HUDEP-2 (cell line): ENCODE measurements around the gene RPP25L.

ENCODE experiments used
- DNase-seq, 76 experiments: peaks; one replicate each; lab custom pipeline; 2025; ENCODE audit not compliant: unreplicated experiment in 76 of 76; lab: John Stamatoyannopoulos, UW

The RPP25L gene

DNA sequence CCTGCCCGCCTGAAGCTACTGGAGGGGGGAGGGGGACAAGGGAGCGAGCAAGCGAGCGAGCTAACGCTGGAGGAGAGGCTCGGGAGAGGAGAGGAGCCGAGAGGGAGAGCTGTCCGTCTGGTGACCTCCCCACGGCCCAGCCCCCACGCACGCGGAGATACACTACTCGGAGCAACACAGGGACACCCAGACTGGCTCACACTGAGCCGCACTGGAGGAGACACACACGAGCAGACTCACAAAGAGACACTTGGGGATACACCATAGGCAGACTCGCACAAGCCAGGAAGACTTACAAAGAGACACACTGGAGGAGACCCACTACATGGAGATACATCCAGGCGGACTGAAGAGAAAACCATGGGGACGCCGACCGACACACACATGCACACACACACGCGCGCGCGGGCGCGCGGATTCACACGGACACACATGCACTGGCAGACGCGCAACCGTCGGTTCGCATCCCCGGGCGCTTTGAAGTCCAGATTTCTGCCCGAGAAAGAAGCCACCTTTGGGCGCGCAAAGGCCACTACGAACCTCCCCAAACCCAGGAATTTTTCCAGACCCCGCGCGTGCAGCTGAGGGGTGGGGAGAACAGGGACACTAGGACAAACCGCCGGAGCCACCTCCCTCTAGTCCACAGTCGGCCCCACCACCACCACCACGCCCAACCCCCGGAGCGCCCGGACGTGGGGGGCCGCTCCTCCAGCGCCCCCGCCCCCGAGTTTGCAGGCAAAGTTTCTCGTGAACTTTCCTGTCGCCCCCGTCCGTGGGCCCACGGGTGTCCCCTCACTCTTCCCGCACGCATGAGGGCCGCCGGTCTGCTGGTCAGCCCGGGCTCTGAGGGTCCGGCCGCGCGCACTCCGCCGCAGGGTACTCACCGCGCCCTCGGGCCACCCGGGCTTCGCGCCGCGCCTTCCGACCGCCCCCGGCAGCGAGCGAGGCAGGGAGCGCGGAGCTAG, 22.9 kb downstream of the RPP25L start:
- no peak for DNase-seq

DNA sequence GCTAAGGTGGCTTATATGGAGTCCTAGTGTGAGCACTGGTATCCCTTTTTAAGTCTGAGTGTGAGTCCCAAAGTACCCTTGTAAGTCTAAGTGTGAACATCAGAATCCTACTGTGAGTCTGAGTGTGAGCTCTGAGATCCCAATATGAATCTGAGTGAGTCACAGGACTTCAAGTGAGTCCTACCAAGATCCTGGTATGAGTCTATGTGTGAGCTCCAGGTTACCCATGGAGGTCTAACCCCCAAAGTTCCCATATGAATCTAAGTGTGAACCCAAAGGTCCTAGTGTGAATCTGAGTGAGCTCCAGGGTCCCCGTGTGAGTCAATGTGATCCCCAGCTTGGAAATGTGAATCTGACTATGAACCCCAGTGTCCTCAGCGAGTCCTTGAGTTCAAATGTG, 24.6 kb downstream of the RPP25L start:
- no peak for DNase-seq

- DNase-seq, result no peak
Observed at GRCh38 chr9:34585946-34586669, 25.8 kb downstream of the RPP25L start.

DNA sequence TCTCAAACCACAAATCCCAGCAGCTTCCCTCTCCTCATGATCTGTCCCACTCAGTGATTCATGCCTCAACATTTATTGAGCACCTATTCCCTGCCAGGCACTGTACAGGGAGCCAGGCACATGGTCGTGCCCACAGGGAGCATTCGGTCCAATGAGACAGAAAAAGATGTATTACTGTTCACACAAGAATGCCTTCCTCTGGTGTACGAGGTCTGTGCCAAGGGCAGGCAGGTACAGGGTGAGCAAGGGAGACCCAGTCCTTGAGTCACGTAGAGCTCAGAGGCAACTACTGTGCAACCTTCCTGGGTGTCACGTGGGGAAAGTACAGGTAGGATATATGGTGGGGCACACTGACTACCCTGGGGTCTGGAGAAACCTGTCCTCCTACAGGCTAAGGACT, 26.9 kb downstream of the RPP25L start:
- DNase-seq, result no peak

DNA sequence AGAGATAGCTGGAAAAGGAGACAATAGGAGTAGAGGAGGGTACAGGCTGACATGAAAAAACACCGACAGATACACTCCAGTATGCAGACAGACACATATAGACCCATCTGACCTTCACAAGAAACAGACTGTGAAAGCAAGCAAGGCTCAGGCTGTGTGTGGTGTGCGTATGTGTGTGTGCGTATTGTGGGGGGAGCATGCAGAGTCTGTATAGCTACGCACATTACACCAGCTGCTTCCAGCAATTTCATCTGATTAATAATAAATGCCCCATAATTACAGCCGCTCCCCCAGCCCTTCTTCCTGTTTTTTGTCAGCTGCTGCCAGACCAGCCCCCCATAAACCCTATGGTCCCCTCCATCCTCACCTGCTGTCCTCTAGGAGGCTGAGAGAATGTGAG, 29.1 kb downstream of the RPP25L start:
- no peak for DNase-seq

- DNase-seq, result no peak
Observed at GRCh38 chr9:34581318-34581717, 30.6 kb downstream of the RPP25L start.

- no peak for DNase-seq
Observed at GRCh38 chr9:34580358-34580757, 31.5 kb downstream of the RPP25L start.

DNA sequence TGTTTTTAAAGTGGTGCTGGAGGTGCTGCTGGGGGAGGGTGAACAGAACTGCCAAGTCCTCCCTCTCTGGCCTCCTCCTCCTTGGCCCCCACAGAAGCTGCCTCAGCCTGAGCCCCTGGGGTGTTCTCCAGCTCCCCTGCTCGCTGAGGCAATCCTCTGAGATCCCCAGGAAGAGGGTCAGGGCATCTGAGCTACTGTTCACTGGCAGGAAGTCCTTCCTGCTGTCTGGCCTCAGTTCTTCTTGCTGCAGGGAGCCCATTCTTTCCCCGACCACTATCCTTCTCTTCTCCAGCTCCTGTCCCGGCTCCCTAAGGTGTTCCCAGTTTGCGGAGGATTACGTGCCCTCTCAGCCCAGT, 32.1 kb downstream of the RPP25L start:
- no peak for DNase-seq

GRCh38 chr9:34579104-34579807, 32.6 kb downstream of the RPP25L start:
- peak in 1 of 76 experiments; percentile 5 for DNase-seq

GRCh38 chr9:34578241-34579103, 33.4 kb downstream of the RPP25L start:
- no peak for DNase-seq

GRCh38 chr9:34577400-34578240, 34.3 kb downstream of the RPP25L start:
- DNase-seq, result no peak

DNA sequence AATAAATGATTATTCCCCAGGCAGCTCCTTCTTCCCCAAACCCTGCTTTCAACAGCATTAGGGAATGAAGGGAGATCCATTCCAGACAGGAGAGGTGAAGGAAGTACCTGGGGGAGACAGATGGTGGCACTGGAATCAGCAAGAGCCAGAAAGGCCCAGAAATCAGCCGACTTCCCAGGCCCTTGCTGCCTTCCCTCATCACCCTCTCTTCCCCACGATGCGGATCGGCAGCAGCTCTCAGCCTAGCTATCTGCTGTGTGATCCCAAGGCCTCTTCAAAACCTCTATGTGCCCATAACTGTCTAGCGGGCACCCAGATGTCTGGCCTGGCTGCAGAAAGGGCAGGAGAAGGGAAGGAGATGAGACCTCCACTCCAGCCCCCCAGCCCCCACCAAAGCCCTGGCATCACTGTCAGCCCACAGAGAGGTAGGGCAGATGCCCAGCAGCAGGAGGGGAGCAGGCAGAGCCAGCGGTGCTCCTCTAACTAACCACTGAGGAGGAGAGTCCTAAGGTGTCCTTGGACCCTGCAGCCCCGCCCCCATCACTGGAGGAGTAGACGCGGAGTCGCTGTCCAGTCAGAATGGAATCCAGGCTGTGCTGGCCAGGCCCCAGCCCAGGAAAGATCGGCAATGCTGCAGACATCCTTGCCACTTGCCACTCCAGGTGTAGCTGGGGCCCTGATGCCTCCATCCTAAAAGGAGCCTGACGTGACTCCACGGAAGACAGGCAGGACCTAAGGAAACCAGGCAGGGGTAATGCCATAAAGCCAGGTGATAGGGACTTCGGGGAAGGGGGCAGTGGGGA, 35.1 kb downstream of the RPP25L start:
- no peak for DNase-seq

- no peak for DNase-seq
Observed at GRCh38 chr9:34575862-34576596, 35.9 kb downstream of the RPP25L start.

DNA sequence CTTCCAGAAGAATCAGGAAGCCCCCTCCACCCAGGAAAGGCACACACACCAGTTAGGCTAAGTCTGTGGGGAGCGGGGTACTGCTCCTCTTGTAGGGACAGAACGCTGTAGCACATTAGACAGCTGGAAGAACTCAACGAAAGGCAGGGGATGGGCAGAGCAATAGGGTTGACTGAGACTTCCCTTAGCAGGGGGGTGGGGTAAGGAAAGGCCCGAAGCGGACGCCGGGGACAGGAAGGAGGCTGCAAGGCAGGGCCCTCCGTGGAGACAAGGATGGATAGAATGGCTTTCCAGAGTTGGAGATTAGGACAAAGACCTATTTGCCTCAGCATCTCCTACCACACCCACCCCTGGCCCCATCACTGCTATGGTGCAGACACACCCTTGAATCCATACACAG, 36.7 kb downstream of the RPP25L start:
- DNase-seq, result no peak

DNA sequence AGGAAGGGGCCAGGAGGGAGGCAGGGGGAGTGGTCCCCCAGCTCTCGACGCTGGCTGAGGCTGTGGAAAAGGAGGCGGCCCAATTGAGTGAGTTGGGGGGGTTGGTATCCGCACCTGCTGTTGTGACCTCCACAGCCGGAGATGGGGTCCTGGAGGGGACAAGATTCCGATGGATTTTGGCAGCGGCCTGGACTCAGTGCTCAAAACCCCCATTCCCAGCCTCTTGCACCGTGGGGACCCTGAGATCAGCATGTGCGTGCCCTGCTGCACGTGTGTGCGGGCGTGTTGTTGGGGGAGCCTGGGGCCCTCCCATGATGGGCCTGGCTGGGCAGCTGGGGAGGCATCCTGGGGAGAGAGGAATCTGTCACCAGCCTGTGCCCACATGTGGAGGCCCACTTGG, 37.3 kb downstream of the RPP25L start:
- no peak for DNase-seq

- no peak for DNase-seq
Observed at GRCh38 chr9:34573599-34574325, 38.1 kb downstream of the RPP25L start.

DNA sequence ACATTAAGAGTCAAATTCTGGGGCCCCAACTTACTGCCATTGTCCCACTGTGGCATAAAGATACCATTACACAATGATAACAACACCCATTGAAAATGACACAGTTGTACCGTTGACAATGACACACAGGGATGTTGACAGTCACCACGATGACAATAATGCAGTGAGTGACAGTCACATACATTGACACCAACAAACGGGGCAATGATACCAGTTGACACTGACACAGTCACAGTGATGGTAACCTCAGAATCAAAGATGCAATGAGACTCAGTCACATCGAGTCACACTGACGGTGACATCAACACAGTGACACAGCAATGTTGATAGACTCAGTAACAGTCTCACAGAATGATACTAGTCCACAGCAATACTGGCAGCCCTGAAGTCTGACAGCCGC, 39.3 kb downstream of the RPP25L start:
- DNase-seq, result no peak
